Karpas-422 (cell line): ENCODE results near the gene MED31. TPM values are rescaled to one million over a fixed set of nuclear protein-coding genes. Genes with fewer than 3 reads are reported as not detected.

ENCODE experiments used
- DNase-seq: peaks from one replicate; pipeline ENCODE4 v3.0.0-alpha.2; 2015
- H2AFZ ChIP-seq: fragments of 200-600 bp; sonication (generic); 2 replicates; pipeline ENCODE4 v1.6.1; 2014; ENCODE audit warnings: antibody characterized with exemption, low read length, mixed read lengths
- H3K27ac ChIP-seq: fragments of 200-600 bp; sonication (generic); 2 replicates; pipeline ENCODE4 v1.5.1; 2014; ENCODE audit warnings: mild to moderate bottlenecking, low read length, moderate library complexity
- H3K27me3 ChIP-seq: fragments of 200-600 bp; sonication (generic); 2 replicates; pipeline ENCODE4 v1.6.1; 2014; ENCODE audit warnings: low read length, mixed read lengths
- H3K36me3 ChIP-seq: fragments of 200-600 bp; sonication (generic); 2 replicates; pipeline ENCODE4 v1.6.1; 2014; ENCODE audit warnings: low read length, mixed read lengths; ENCODE audit not compliant: insufficient read depth
- H3K4me1 ChIP-seq: fragments of 200-600 bp; sonication (generic); 2 replicates; pipeline ENCODE4 v1.6.1; 2014; ENCODE audit warnings: mild to moderate bottlenecking, low read length, mixed read lengths
- H3K4me2 ChIP-seq: fragments of 200-600 bp; sonication (generic); 2 replicates; pipeline ENCODE4 v1.6.1; 2014; ENCODE audit warnings: low read length, low read depth, mild to moderate bottlenecking; ENCODE audit not compliant: poor library complexity, severe bottlenecking
- H3K4me3 ChIP-seq: fragments of 200-600 bp; sonication (generic); 2 replicates; pipeline ENCODE4 v1.5.1; 2014; ENCODE audit warnings: mild to moderate bottlenecking, antibody characterized with exemption, low read length, mixed read lengths
- H3K79me2 ChIP-seq: fragments of 200-600 bp; sonication (generic); 2 replicates; pipeline ENCODE4 v1.6.1; 2014; ENCODE audit warnings: mild to moderate bottlenecking, low read length, mixed read lengths
- H3K9ac ChIP-seq: fragments of 200-600 bp; sonication (generic); 2 replicates; pipeline ENCODE4 v1.6.0; 2014; ENCODE audit warnings: low read length
- H3K9me2 ChIP-seq: fragments of 200-600 bp; sonication (generic), shearing (Covaris generic); replicated peaks from 2 replicates; pipeline ENCODE4 v1.6.0; 2014; ENCODE audit warnings: mild to moderate bottlenecking, low read length, moderate library complexity; ENCODE audit not compliant: insufficient read depth
- H3K9me3 ChIP-seq: fragments of 300-700, 200-600 bp; sonication (generic); 2 replicates; pipeline ENCODE4 v1.6.1; 2014; ENCODE audit warnings: low read length, mixed read lengths
- H4K20me1 ChIP-seq: fragments of 200-600 bp; sonication (generic); 2 replicates; pipeline ENCODE4 v1.6.1; 2014; ENCODE audit warnings: mild to moderate bottlenecking, antibody characterized with exemption, low read length, low read depth; ENCODE audit not compliant: insufficient read depth
- total RNA-seq: library from RNA; depleted of rRNA; stranded (reverse); fragments of >200 nt; shearing (Covaris generic); gene quantifications from 2 replicates; pipeline ENCODE4 v1.2.3, GENCODE V29; 2014; ENCODE audit warnings: low replicate concordance

The MED31 gene
- total RNA-seq, 1 experiment from 2014 or later = 45.3 TPM

DNA sequence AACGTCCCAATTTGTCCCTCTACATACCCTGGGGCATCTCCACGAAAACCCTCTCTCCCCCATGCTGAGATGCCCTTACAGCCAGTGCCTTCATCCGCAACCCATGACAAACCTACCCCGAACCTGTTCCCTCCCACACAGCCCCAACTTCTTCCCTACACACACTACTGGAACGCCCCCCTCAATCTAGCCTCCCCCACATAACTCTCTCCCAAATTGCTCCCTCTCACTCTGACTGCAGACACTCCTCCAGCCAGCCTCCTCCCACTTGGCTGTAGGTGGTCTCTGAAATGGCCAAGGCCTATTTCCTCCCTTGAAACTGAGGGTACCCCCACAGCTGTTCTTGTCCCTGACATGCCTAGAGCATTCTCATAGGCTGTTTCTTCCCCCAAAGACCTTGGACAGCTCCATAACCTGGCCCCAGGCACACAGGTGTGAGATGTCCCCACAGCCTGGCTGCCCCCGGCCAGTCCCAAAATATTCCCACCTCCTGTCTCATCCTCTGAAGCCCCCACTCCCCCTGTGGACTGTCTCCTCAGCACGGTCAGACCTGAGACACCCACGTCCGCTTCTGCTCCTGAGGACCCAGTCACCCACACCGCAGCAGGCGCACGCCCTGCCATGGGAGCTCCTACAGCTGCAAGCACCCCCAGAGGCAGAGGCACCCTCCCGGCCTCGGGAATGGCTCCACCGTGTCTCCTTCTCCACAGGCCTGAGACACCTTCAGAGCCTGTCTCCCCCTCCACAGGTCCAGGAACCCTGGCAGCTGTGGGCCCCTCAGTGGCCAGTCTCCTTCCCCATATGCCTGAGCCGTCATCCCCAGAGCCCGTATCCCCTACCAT lies 14.6 kb downstream of the MED31 start:
- no peak overlapping the region for H3K9ac ChIP-seq
- no peaks in the 10 kb centered on the region for H3K9me2 ChIP-seq
- H3K9me3 ChIP-seq = no peaks in the 10 kb centered on the region
- H2AFZ ChIP-seq = no peak overlapping the region
- no peak overlapping the region for H3K4me3 ChIP-seq
- H3K79me2 ChIP-seq = peaks cover 47% of the 10 kb centered on the region
- H3K36me3 ChIP-seq = peaks cover 13% of the 10 kb centered on the region; the same call in 1 of the 2 replicates
- no peak overlapping the region for H3K4me2 ChIP-seq
- no peak overlapping the region for H3K27ac ChIP-seq
- H4K20me1 ChIP-seq = no peaks in the 10 kb centered on the region
- H3K4me1 ChIP-seq = peaks cover 14% of the 10 kb centered on the region
- DNase-seq = no peak
- no peaks in the 10 kb centered on the region for H3K27me3 ChIP-seq

DNA sequence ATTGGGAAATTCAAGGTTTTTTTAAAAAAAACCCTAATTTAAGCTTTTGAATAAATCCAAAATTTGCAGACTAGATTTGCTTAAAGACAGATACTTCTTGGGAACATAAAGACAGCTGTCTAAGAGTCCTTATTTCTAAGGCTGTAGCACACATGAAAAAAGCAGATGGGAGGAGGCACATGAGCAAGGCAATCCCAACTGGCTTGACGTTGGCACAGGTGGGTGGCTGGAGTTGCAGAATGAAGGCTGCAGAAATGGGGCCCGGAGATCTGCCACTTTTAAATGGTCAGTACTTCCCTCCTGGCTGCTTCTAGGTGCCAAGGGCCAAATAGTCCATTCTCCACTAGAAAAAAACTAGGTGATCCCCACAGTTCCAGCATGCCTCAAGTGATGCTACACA lies 15.3 kb downstream of the MED31 start:
- Histone ChIP-seq H3K4me3 (no peak overlapping the region), H4K20me1 (no peaks in the 10 kb centered on the region), H3K27me3 (no peaks in the 10 kb centered on the region), H3K4me2 (no peak overlapping the region), H3K9me3 (no peaks in the 10 kb centered on the region), H3K27ac (no peak overlapping the region), H3K36me3 (peaks cover 13% of the 10 kb centered on the region; the same call in 1 of the 2 replicates), H3K79me2 (peaks cover 43% of the 10 kb centered on the region), H3K4me1 (peaks cover 13% of the 10 kb centered on the region), H3K9ac (no peak overlapping the region), H3K9me2 (no peaks in the 10 kb centered on the region), H2AFZ (no peak overlapping the region)
- DNase-seq = no peak

DNA sequence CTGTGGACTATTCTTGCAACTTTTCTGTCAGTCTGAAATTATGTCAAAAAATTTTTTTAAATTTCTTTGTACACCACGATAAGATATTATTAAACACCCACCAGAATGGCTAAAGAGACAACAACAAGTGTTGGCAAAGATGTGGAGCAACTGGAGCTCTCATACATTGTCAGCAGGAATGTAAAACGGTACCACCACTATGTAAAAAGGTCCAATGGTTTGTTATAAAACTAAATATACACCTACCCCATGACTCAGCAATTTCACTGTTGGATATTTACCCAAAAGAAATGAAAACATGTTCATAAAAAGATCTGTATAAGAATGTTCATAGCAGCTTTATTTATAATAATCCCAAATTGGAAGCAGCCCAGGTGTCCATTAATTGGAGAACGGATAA lies 18.1 kb downstream of the MED31 start:
- no peak overlapping the region for H2AFZ ChIP-seq
- H3K27ac ChIP-seq = no peak overlapping the region
- DNase-seq = no peak
- no peak overlapping the region for H3K9ac ChIP-seq
- H3K4me3 ChIP-seq = no peak overlapping the region
- H3K79me2 ChIP-seq = peaks cover 42% of the 10 kb centered on the region
- H3K27me3 ChIP-seq = no peaks in the 10 kb centered on the region
- H3K4me1 ChIP-seq = peaks cover under 1% of the 10 kb centered on the region; the same call in 1 of the 2 replicates
- no peaks in the 10 kb centered on the region for H3K9me2 ChIP-seq
- H3K4me2 ChIP-seq = no peak overlapping the region
- H4K20me1 ChIP-seq = no peaks in the 10 kb centered on the region
- no peaks in the 10 kb centered on the region for H3K9me3 ChIP-seq
- peaks cover 21% of the 10 kb centered on the region; the same call in 1 of the 2 replicates for H3K36me3 ChIP-seq

DNA sequence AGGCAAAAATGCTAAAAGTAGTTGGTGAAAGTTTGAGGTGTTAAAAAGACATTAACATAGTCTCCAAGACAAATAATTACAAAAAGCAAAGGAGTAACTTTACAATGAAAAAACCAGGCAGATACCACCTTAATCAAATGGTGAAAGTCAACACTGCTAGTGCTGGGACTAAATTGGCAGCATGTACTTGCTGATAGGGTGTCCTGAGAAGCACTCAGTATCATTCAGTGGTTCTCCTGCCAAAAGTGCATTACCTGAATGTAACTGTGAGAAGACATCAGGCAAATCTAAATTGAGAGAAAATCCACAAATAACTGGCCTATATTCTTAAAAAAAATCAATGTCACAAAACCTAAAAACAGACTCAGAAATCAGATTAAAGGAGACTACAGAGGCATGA lies 18.9 kb downstream of the MED31 start:
- Histone ChIP-seq H3K4me2 (no peak overlapping the region), H4K20me1 (no peaks in the 10 kb centered on the region), H3K9ac (no peak overlapping the region), H3K9me2 (no peaks in the 10 kb centered on the region), H3K79me2 (peaks cover 42% of the 10 kb centered on the region), H3K27ac (no peak overlapping the region), H3K4me3 (no peak overlapping the region), H3K36me3 (peaks cover 27% of the 10 kb centered on the region; the same call in 1 of the 2 replicates), H3K27me3 (no peaks in the 10 kb centered on the region), H3K4me1 (no peaks in the 10 kb centered on the region), H3K9me3 (no peaks in the 10 kb centered on the region), H2AFZ (no peak overlapping the region)
- DNase-seq = no peak

DNA sequence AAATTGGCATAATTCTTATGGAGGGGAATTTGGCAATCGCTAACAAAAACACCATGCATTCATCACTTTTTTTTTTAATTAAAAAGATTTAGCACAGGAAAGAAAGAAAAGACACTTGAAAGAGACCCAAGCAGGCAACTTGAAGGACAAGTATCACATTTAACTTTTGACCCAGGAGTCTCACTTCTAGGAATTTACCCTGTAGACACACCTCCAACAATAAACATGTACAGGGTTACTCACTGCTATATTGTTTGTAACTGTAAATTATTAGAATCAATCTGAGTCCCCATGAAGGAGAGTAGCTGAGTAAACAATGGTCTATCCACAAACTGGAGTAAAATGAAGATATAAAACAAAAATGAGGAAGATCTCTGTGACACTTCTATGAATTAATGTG lies 21.0 kb downstream of the MED31 start:
- Histone ChIP-seq H3K4me2 (no peak overlapping the region), H2AFZ (no peak overlapping the region), H4K20me1 (no peaks in the 10 kb centered on the region), H3K27ac (no peak overlapping the region), H3K4me3 (no peak overlapping the region), H3K4me1 (no peaks in the 10 kb centered on the region), H3K36me3 (peaks cover 40% of the 10 kb centered on the region; the same call in 1 of the 2 replicates), H3K79me2 (peaks cover 54% of the 10 kb centered on the region), H3K9me2 (no peaks in the 10 kb centered on the region), H3K9me3 (no peaks in the 10 kb centered on the region), H3K27me3 (no peaks in the 10 kb centered on the region), H3K9ac (no peak overlapping the region)
- DNase-seq = no peak

DNA sequence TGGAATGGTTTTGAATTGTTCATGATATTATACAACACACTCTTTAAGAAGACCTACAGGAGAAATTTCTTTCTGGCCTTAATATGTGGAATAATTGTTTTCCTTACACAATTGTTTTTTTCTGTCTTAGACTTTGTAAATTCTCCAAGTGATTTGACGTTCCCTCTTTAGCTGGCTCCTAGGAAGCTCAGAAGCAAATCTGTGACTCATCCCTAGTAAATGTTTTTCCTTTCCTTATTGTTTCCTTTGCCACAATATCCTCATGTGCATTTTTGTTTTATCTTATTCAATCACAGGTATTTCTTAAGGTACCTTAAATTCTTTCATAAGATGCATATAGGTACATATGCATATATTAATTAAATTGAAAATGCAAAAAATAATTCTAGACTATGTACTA lies 24.4 kb downstream of the MED31 start:
- Histone ChIP-seq H3K4me1 (no peaks in the 10 kb centered on the region), H3K9ac (no peak overlapping the region), H3K9me2 (no peaks in the 10 kb centered on the region), H3K4me3 (no peak overlapping the region), H3K36me3 (peaks cover 50% of the 10 kb centered on the region), H2AFZ (no peak overlapping the region), H3K27ac (no peak overlapping the region), H3K27me3 (no peaks in the 10 kb centered on the region), H3K9me3 (no peaks in the 10 kb centered on the region), H4K20me1 (no peaks in the 10 kb centered on the region), H3K4me2 (no peak overlapping the region), H3K79me2 (peaks cover 65% of the 10 kb centered on the region)
- no peak for DNase-seq

DNA sequence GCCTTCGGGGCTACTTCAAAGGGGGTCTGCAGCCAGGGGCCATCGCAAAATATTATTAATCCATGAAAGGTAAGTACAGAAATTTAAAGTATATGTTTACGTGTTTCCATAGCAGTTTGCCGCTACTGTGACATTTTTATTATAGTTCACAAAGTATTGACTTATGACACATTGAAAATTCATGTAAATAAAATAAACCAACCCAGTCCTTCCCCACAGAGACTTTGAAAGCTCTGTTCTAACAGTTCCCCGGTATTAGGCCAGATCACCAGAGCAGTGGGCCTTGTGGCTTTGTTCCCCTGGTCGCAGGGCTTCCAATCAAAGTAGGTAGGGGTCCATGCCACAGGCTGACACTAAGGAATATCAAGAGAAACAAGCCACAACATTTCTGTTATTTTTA lies 24.8 kb downstream of the MED31 start:
- Histone ChIP-seq H3K36me3 (peaks cover 50% of the 10 kb centered on the region), H3K4me2 (no peak overlapping the region), H4K20me1 (no peaks in the 10 kb centered on the region), H3K4me3 (no peak overlapping the region), H3K4me1 (no peaks in the 10 kb centered on the region), H3K27ac (no peak overlapping the region), H3K9ac (no peak overlapping the region), H2AFZ (no peak overlapping the region), H3K79me2 (peaks cover 65% of the 10 kb centered on the region), H3K9me2 (no peaks in the 10 kb centered on the region), H3K27me3 (no peaks in the 10 kb centered on the region), H3K9me3 (no peaks in the 10 kb centered on the region)
- no peak for DNase-seq

DNA sequence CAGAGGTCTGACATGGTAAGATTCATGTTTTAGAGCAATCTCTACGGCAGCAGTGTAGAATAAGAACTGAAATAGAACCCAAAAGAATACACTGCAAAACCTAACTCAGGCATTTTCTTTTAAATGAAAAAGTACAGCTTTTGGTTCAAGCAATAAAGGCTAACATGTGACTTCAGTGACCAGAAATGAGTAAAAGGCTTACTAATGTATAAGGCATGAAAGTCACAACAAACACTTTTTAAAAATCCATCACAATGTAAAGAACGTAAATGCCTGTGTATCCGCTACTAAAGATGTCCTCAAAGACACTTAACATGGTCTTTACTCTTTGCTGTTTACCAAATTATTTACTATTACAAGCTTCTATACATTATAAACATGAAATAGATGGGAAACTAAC lies 27.5 kb downstream of the MED31 start:
- Histone ChIP-seq H3K27me3 (no peaks in the 10 kb centered on the region), H3K4me3 (no peak overlapping the region), H3K9me3 (no peaks in the 10 kb centered on the region), H3K4me2 (no peak overlapping the region), H3K4me1 (no peaks in the 10 kb centered on the region), H3K36me3 (peaks cover 61% of the 10 kb centered on the region), H3K9me2 (no peaks in the 10 kb centered on the region), H2AFZ (no peak overlapping the region), H4K20me1 (no peaks in the 10 kb centered on the region), H3K79me2 (peaks cover 47% of the 10 kb centered on the region), H3K9ac (no peak overlapping the region), H3K27ac (no peak overlapping the region)
- DNase-seq = no peak
